G401 (cell line): Measurements from ENCODE around the gene SELENOM. TPM values are rescaled to one million over a fixed set of nuclear protein-coding genes. Genes with fewer than 3 reads are reported as not detected.
A peak's percentile ranks its signal among the peaks of the same experiment; 100 is the strongest.
"Not testable (repeated sequence)": the region's sequence is repeated elsewhere in the genome, so short reads cannot be mapped to it uniquely, and the experiment has no call there.

Experiments used
- DNase-seq: peaks from one replicate; pipeline ENCODE4 v3.0.0-alpha.2; 2015; ENCODE audit warnings: low spot score
- in situ Hi-C: cut with HindIII; loops from 2 replicates; pipeline ENCODE4 v1.10.0; 2016; ENCODE audit warnings: low sequenced_read_pairs, mixed read lengths
- total RNA-seq: library from RNA; depleted of rRNA; stranded (reverse); fragments of >200 nt; shearing (Covaris generic); gene quantifications from 2 replicates; pipeline ENCODE4 v1.2.3, GENCODE V29; 2014

The SELENOM gene
- total RNA-seq, 1 experiment from 2014 or later = 55.1 TPM

DNA sequence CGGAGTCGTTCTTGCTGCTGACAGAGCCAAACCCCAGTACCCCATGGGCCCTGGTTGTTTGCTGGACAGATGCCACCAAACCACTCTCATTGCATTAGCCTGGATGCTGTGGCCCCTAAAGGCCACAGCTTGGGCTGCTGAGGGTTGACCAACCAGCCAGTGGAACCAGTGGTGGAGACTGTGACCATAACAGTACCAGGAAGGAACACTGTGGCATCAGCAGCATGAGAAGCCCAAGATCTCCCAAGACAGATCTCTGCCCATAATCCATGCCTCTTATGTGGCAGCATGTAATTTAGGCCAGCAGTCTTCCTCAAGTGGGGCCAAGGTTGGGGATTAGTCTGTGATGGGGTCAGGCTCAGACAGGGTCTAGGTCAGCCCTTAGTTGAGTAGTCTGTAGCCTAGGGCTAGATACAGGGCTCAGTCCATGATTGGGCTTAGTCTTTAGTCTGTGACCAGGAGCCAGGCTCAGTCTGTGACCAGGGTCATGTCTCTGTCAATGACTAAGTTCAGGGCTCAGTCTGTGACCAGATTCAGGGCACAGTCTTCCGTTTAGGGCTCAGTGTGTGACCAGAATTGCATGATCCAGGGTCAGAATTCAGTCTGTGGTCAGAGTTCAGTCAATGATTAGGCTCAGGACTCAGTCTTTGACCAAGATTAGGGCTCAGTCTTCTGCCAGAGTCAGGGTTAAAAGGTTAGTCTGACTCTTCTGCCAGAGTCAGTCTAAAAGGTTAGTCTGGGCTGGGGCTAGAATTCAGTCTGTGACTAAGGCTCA, 10.9 kb upstream of the SELENOM start:
- in situ Hi-C loops = loop anchor here (5.0 kb wide), 1 partner anchor 54 kb away; no protein-coding TSS in a partner anchor
- DNase-seq = no peak

DNA sequence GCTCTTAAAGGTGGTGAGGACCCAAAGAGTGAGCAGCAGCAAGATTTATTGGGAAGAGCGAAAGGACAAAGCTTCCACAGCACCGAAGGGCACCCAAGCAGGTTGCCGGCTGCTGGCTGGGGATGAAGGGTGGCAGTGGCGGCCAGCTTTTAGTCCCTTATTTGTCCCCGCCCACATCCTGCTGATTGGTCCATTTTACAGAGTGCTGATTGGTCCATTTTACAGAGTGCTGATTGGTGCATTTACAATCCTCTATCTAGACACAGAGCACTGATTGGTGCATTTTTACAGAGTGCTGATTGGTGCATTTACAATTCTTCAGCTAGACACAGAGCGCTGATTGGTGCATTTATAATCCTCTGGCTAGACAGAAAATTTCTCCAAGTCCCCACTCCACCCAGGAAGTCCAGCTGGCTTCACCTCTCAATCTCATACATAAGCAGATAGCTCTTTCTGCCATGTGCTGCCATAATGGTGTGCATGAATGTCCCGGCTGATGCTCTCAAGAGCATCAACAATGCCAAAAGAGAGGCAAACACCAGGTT, 5.3 kb upstream of the SELENOM start:
- in situ Hi-C loops = not testable (repeated sequence)

GRCh38 chr22:31107894-31108218, 488 bp upstream of the SELENOM start:
- no peak for DNase-seq
- in situ Hi-C loops = no loop called here

More for the DNA sequence above, 5.3 kb upstream of the SELENOM start:
- DNase-seq = not testable (repeated sequence)

- DNase-seq = peak; percentile 38
- in situ Hi-C loops = no loop called here
Observed at GRCh38 chr22:31106731-31107177, 614 bp downstream of the SELENOM start.

DNA sequence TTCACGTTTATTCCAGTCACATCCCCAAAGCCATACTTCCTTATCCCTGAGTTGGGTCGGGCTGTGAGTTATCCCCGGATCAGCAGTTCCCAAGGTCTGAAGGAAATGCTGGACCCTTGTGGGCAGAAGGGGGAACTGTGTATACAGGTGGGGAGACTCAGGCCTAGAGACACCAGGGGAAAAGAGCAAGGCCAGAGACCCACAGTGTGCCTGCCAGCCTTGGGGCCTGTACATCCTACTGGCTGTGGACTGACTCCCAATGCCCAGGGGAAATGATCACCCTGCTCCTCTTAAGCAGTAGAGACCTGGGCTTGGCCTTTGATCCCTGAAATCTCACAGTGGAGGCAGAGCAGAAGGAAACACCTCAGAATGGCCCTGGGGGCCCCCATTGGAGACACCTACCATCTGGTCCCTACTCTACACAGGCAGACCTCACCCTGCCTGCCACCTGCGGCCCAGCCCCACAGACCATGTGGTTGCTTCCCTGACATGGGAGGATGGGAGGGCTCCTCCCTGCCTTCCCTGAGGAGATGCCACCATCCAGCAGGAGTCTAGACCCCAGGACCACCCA, 1.3 kb downstream of the SELENOM start:
- DNase-seq = peak; percentile 33
- in situ Hi-C loops = no loop called here

- in situ Hi-C loops = no loop called here
- DNase-seq = no peak
Observed at GRCh38 chr22:31105282-31105929, 2.0 kb downstream of the SELENOM start.

DNA sequence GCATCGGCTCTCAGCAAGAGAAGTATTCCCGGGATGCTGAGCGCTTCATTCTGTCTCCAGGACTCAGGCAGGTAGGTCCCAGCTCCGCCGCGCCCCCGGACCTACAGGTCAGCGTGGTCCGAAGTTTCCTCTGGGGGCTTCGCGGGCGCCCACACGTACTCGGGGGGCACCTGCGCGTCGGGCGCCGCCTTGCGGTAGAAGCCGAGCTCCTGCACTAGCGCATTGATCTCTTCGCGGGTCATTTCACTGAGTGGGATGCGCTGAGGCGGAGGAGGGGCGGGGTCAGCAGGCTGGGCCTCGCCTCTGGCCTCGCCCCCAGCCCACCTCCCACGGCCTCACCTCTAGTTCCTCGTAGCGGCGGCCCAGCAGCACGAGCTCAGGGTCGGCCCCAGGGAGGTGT, 2.5 kb downstream of the SELENOM start:
- DNase-seq = no peak
- in situ Hi-C loops = no loop called here

DNA sequence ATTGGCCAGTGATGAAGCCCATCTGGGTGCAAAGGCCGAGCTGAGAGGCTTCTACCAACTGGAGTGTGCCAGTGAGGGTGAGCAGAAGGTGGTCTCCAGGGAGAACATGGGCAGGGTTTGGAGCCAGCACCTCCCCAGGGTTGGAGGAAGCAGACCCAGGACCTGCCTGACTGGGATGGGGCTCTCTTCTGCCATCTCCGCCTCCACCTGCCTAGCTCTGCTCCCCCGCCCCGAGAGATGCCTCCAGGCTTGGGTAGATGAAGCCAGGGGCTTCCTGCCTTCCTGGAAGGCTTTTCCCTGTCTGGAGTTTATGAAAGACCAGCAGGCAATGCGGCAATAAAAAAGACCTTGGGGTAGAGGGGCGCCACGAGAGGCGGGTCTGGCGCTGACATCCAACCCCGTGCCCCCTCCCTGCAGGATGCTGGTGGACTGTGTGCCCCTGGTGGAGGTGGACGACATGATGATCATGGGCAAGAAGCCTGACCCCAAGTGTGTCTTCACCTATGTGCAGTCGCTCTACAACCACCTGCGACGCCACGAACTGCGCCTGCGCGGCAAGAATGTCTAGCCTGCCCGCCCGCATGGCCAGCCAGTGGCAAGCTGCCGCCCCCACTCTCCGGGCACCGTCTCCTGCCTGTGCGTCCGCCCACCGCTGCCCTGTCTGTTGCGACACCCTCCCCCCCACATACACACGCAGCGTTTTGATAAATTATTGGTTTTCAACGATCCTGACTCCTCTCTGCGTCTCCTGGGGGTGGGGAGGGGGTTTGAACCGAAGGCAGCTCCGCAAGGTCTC, 3.3 kb downstream of the SELENOM start:
- in situ Hi-C loops = no loop called here
- no peak for DNase-seq

GRCh38 chr22:31103111-31103510, 4.3 kb downstream of the SELENOM start:
- no peak for DNase-seq
- in situ Hi-C loops = no loop called here

DNA sequence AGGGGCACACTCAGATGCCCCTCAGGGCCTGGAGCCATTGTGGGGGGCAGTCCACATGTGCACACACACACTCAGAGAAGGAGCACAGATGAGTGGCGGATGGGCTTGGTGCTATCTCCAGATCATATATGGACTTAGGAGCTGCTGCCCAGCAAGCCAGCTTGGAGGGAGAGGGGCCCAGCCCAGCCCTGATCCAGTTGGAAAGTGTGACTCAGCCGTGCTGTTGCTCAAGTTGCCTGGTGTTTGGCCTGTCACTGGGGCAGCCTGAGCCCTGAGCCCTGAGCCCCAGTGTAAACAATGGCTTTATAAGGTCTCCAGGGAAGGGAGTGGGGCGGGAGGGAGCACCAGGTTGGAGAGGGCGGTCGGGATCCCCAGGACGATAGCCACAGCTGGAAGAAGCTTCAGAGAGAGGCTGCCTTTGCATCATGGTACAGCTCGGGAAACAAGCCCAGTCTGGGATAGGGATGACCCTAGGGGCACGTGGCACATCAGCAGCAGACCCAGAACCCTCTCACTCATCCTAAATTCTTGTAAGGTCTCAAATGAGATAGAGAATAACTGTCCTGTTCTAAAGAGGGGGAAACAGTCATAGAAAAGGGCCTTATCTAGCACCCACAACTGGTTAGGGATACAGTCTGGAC, 4.8 kb downstream of the SELENOM start:
- in situ Hi-C loops = no loop called here
- no peak for DNase-seq

- in situ Hi-C loops = no loop called here
- no peak for DNase-seq
Observed at GRCh38 chr22:31100762-31101525, 6.4 kb downstream of the SELENOM start.

GRCh38 chr22:31099841-31100761, 7.3 kb downstream of the SELENOM start:
- DNase-seq = no peak
- in situ Hi-C loops = no loop called here

DNA sequence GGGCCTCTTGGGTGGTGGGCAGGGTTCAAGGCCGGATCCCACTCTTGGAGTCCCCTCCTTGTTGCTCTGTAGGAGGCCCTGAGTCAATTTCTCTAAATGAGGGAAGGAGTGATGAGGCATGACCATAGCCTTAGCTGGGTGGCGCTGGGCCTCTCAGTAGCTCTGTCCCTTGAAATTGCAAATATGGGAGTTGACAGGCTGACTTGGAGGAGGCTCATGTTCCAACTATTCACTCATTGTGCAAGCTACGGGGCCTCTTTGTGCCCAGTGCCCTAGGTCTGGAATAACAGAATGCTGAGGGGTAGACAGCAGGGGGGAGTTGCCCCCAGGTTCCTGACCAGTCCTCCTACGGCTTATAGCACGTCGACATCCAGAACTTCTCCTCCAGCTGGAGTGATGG, 8.0 kb downstream of the SELENOM start:
- in situ Hi-C loops = no loop called here
- no peak for DNase-seq

- in situ Hi-C loops = no loop called here
- no peak for DNase-seq
Observed at GRCh38 chr22:31098632-31099110, 8.7 kb downstream of the SELENOM start.

GRCh38 chr22:31097941-31098631, 9.3 kb downstream of the SELENOM start:
- DNase-seq = no peak
- in situ Hi-C loops = no loop called here

GRCh38 chr22:31097539-31097938, 9.8 kb downstream of the SELENOM start:
- DNase-seq, in situ Hi-C loops: not testable (repeated sequence)
